ENCODE results near the gene LMF1.

LMF1 gene

DNA sequence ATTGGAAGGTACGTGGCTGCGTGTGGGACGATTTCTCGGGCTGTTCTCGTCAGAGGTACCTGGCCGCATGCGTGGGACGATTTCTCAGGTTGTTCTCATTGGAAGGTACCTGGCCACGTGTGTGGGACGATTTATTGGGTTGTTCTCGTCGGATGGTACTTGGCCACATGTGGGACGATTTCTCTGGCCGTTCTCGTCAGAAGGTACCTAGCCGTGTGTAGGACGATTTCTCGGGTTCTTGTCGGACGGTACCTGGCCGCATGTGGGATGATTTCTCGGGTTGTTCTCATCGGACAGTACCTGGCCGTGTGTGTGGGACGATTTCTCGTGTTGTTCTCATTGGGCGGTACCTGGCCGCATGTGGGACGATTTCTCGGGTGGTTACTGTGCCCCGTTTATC, 120.1 kb downstream of the LMF1 start:
- H3K4me3 ChIP-seq (ENCODE audit: low read length) = no peak overlapping the region
- H3K36me3 ChIP-seq (ENCODE audit: control insufficient read depth, low read length) = no peaks in the 10 kb centered on the region
- peaks cover 72% of the 10 kb centered on the region for H3K9me3 ChIP-seq (ENCODE audit: control insufficient read depth, insufficient read depth, low read length)

DNA sequence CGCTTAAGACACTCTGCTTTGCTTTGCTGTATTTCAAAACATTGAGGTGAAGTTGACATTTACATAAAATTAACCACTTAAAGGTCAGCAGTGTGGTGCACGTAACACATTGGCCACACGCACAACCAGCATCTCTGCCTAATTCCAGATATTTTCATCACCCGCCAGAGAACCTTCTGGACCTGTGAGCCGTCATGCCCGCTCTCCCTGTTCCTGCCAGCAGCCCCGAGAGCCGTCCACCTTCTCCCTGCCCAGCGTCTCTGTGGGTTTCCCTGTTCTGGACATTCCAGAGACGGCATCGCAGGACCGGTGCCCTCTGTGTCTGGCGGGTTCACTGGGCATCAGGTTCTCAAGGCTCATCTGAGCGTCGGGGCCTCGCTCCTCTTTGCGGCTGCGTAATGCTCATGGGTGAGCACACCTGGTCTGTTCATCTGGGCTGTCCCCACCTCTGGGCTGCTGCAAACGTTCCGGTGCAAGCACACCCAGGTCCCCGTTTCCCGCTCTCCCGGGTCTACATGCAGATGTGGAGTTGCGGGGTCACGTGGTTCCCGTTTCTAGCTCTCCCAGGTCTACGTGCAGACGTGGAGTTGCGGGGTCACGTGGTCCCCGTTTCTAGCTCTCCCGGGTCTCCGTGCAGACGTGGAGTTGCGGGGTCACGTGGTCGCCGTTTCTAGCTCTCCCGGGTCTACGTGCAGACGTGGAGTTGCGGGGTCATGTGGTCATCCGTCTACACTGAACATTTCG, 122.1 kb downstream of the LMF1 start:
- no peaks in the 10 kb centered on the region for H3K9me2 ChIP-seq (replicated peaks; ENCODE audit: control insufficient read depth, low read length)
- H3K79me2 ChIP-seq (ENCODE audit: control insufficient read depth, low read length) = no peaks in the 10 kb centered on the region
- H3F3A ChIP-seq (ENCODE audit: control insufficient read depth, insufficient read depth) = no peaks in the 10 kb centered on the region
- H3K27ac ChIP-seq (ENCODE audit: low read depth, low read length) = no peak overlapping the region
- no peak overlapping the region for H3K4me3 ChIP-seq (ENCODE audit: low read length)
- H3K4me1 ChIP-seq (ENCODE audit: control insufficient read depth, low read length) = no peaks in the 10 kb centered on the region
- TF ChIP-seq EZH2phosphoT487 (IDR thresholded peaks at IDR 0.05; ENCODE audit: borderline replicate concordance, low read length) = no peak
- TF ChIP-seq, protein P1, sequence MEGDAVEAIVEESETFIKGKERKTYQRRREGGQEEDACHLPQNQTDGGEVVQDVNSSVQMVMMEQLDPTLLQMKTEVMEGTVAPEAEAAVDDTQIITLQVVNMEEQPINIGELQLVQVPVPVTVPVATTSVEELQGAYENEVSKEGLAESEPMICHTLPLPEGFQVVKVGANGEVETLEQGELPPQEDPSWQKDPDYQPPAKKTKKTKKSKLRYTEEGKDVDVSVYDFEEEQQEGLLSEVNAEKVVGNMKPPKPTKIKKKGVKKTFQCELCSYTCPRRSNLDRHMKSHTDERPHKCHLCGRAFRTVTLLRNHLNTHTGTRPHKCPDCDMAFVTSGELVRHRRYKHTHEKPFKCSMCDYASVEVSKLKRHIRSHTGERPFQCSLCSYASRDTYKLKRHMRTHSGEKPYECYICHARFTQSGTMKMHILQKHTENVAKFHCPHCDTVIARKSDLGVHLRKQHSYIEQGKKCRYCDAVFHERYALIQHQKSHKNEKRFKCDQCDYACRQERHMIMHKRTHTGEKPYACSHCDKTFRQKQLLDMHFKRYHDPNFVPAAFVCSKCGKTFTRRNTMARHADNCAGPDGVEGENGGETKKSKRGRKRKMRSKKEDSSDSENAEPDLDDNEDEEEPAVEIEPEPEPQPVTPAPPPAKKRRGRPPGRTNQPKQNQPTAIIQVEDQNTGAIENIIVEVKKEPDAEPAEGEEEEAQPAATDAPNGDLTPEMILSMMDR (IDR thresholded peaks at IDR 0.05; ENCODE audit: low read depth, low read length, poor library complexity, severe bottlenecking) = no peak
- peaks cover 55% of the 10 kb centered on the region for H3K9me3 ChIP-seq (ENCODE audit: control insufficient read depth, insufficient read depth, low read length)
- no peaks in the 10 kb centered on the region for H3K36me3 ChIP-seq (ENCODE audit: control insufficient read depth, low read length)
- H3K4me2 ChIP-seq (ENCODE audit: low read length) = no peak overlapping the region
- H4K20me1 ChIP-seq (ENCODE audit: control insufficient read depth, insufficient read depth, low read depth, low read length) = no peaks in the 10 kb centered on the region
- no peaks in the 10 kb centered on the region for H3K27me3 ChIP-seq (ENCODE audit: control insufficient read depth, low read length)

More for the DNA sequence above, 120.1 kb downstream of the LMF1 start:
- H3K79me2 ChIP-seq (ENCODE audit: control insufficient read depth, low read length) = no peaks in the 10 kb centered on the region
- H3K27ac ChIP-seq (ENCODE audit: low read depth, low read length) = no peak overlapping the region
- no peaks in the 10 kb centered on the region for H3K27me3 ChIP-seq (ENCODE audit: control insufficient read depth, low read length)
- no peaks in the 10 kb centered on the region for H3K9me2 ChIP-seq (replicated peaks; ENCODE audit: control insufficient read depth, low read length)
- H3K4me2 ChIP-seq (ENCODE audit: low read length) = no peak overlapping the region
- H3K4me1 ChIP-seq (ENCODE audit: control insufficient read depth, low read length) = no peaks in the 10 kb centered on the region
- H4K20me1 ChIP-seq (ENCODE audit: control insufficient read depth, insufficient read depth, low read depth, low read length) = no peaks in the 10 kb centered on the region
- H3F3A ChIP-seq (ENCODE audit: control insufficient read depth, insufficient read depth) = no peaks in the 10 kb centered on the region
- no peak for TF ChIP-seq EZH2phosphoT487 (IDR thresholded peaks at IDR 0.05; ENCODE audit: borderline replicate concordance, low read length)
- TF ChIP-seq, protein P1 (IDR thresholded peaks at IDR 0.05; ENCODE audit: low read depth, low read length, poor library complexity, severe bottlenecking) = no peak

DNA sequence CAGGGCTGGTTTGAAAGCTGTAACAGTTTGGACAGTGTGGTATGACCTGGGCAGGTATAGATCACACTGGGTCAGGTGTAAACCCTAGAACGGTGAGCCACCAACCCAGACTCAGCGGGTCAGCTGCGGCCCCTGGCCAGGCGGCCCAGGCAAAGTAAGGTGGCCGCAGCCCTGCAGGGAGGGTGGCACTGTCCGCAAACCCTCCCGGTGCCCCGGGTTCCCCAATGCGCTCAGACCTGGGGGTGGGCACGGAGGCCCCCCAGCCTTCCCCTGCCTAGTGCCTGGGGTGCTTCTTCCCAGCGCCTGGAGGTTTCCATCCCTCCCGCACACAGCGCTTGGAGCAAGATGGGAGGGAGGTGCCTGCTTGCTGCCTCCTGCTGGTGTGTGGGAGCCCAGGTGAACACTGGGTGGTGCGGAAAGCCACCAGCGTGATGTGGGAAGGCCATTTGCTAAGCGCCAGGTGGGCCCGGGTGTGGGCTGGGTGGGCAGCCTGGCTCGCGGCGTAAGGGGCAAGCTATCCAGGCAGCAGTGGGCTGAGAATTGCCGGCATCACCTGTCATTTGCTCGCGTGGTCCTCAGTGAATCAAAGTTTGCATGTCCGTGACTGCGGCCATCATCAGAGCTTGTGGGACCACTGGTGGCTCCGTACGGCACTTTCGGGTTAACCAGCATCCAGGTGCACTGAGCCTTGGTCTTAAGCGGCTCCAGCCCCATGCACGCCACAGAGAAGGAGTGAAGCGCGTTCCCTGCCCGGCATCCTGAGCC, 122.9 kb downstream of the LMF1 start:
- Histone ChIP-seq H3K27me3 (ENCODE audit: control insufficient read depth, low read length) (no peaks in the 10 kb centered on the region), H3K4me3 (ENCODE audit: low read length) (no peak overlapping the region), H4K20me1 (ENCODE audit: control insufficient read depth, insufficient read depth, low read depth, low read length) (no peaks in the 10 kb centered on the region), H3K27ac (ENCODE audit: low read depth, low read length) (no peak overlapping the region), H3K4me1 (ENCODE audit: control insufficient read depth, low read length) (no peaks in the 10 kb centered on the region), H3K9me2 (replicated peaks; ENCODE audit: control insufficient read depth, low read length) (no peaks in the 10 kb centered on the region), H3K9me3 (ENCODE audit: control insufficient read depth, insufficient read depth, low read length) (peaks cover 53% of the 10 kb centered on the region), H3K4me2 (ENCODE audit: low read length) (no peak overlapping the region), H3F3A (ENCODE audit: control insufficient read depth, insufficient read depth) (no peaks in the 10 kb centered on the region), H3K36me3 (ENCODE audit: control insufficient read depth, low read length) (no peaks in the 10 kb centered on the region), H3K79me2 (ENCODE audit: control insufficient read depth, low read length) (no peaks in the 10 kb centered on the region)
- TF ChIP-seq EZH2phosphoT487 (IDR thresholded peaks at IDR 0.05; ENCODE audit: borderline replicate concordance, low read length) = no peak
- TF ChIP-seq, protein P1 (IDR thresholded peaks at IDR 0.05; ENCODE audit: low read depth, low read length, poor library complexity, severe bottlenecking) = no peak

All from DOHH2 (cell line).